ENCODE measurements around the gene ANKS6. TPM values are rescaled to one million over a fixed set of nuclear protein-coding genes. Genes with fewer than 3 reads are reported as not detected.

The ANKS6 gene
- total RNA-seq, 1 experiment from 2014 or later: 39.2 TPM

GRCh38 chr9:98763986-98764745, 32.2 kb downstream of the ANKS6 start:
- H3K9me2 ChIP-seq (ENCODE audit: insufficient read depth): no peaks in the 10 kb centered on the region
- no peaks in the 10 kb centered on the region for H3K9me3 ChIP-seq (ENCODE audit: control insufficient read depth in 1 of 2, insufficient read depth in 1 of 2, low read depth in 1 of 2, low read length in 2 of 2)
- no peak overlapping the region for H3K4me3 ChIP-seq (replicated peaks in 1 of 2; ENCODE audit: low read depth in 1 of 2, low read length in 2 of 2)
- H3K36me3 ChIP-seq (ENCODE audit: control insufficient read depth in 1 of 2, insufficient read depth in 2 of 2, low read length in 2 of 2): peaks cover 2 to 7% of the 10 kb centered on the region in 2 experiments; a peak in 1 of 4 replicates
- no peaks in the 10 kb centered on the region for H3K4me1 ChIP-seq (ENCODE audit: control insufficient read depth in 1 of 2, insufficient read depth in 2 of 2, low read length in 2 of 2)
- H3K27ac ChIP-seq (ENCODE audit: low read depth, low read length): no peak overlapping the region
- TF ChIP-seq EZH2 (IDR thresholded peaks at IDR 0.05) (no peak), JUND (IDR thresholded peaks at IDR 0.05) (no peak), SP1 (IDR thresholded peaks at IDR 0.05; ENCODE audit: low read depth) (no peak), EZH2phosphoT487 (IDR thresholded peaks at IDR 0.05; ENCODE audit: borderline replicate concordance) (no peak), TCF7L2 (IDR thresholded peaks at IDR 0.05; ENCODE audit: borderline replicate concordance, extremely low read depth, insufficient read depth, insufficient read length) (no peak), ZFX (IDR thresholded peaks at IDR 0.05) (no peak), SIN3A (IDR thresholded peaks at IDR 0.05; ENCODE audit: low read depth) (no peak), CBX3 (IDR thresholded peaks at IDR 0.05; ENCODE audit: low read depth) (no peak), EGR1 (IDR thresholded peaks at IDR 0.05; ENCODE audit: low read depth) (no peak), ELF1 (IDR thresholded peaks at IDR 0.05; ENCODE audit: borderline replicate concordance, low read depth) (no peak), ZBTB33 (IDR thresholded peaks at IDR 0.05; ENCODE audit: extremely low read depth, insufficient replicate concordance, low read length) (no peak), POLR2AphosphoS5 (IDR thresholded peaks at IDR 0.05; ENCODE audit: low read depth, low read length) (no peak), REST (IDR thresholded peaks at IDR 0.05; ENCODE audit: low read depth) (no peak), RAD21 (IDR thresholded peaks at IDR 0.05; ENCODE audit: low read depth) (no peak), FOSL1 (IDR thresholded peaks at IDR 0.05; ENCODE audit: low read depth) (no peak), POLR2A (IDR thresholded peaks at IDR 0.05; ENCODE audit: borderline replicate concordance, extremely low read depth, insufficient read depth, insufficient read length) (no peak), YY1 (IDR thresholded peaks at IDR 0.05; ENCODE audit: extremely low read depth, insufficient replicate concordance, low read depth, low read length) (no peak)
- TF ChIP-seq, protein P1, sequence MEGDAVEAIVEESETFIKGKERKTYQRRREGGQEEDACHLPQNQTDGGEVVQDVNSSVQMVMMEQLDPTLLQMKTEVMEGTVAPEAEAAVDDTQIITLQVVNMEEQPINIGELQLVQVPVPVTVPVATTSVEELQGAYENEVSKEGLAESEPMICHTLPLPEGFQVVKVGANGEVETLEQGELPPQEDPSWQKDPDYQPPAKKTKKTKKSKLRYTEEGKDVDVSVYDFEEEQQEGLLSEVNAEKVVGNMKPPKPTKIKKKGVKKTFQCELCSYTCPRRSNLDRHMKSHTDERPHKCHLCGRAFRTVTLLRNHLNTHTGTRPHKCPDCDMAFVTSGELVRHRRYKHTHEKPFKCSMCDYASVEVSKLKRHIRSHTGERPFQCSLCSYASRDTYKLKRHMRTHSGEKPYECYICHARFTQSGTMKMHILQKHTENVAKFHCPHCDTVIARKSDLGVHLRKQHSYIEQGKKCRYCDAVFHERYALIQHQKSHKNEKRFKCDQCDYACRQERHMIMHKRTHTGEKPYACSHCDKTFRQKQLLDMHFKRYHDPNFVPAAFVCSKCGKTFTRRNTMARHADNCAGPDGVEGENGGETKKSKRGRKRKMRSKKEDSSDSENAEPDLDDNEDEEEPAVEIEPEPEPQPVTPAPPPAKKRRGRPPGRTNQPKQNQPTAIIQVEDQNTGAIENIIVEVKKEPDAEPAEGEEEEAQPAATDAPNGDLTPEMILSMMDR (IDR thresholded peaks at IDR 0.05 in 2 of 3, conservative IDR thresholded peaks at IDR 0.05 in 1 of 3; ENCODE audit: borderline replicate concordance in 1 of 3, insufficient read depth in 1 of 3, low read depth in 2 of 3, low read length in 2 of 3): no peak
- ATAC-seq: no peak
- H3K9ac ChIP-seq (ENCODE audit: low read length): no peak overlapping the region
- no peaks in the 10 kb centered on the region for H3K79me2 ChIP-seq (ENCODE audit: insufficient read depth, low read length)
- ChIA-PET RAD21 (ENCODE audit: low non-redundant PET in 1 of 2, low total read pairs in 2 of 2, uncharacterized antibody in 2 of 2, unreplicated experiment in 2 of 2) (no interaction called here), POLR2A (no interaction called here), CTCF (interaction anchor here (2.6 kb wide), 1 partner anchor 10 kb away, joined by 10 read pairs; no protein-coding TSS in a partner anchor)
- no TSS peak for BruUV-seq (replicated peaks)
- no peak overlapping the region for H2AFZ ChIP-seq (ENCODE audit: low read depth, low read length, poor library complexity, severe bottlenecking)
- H3K27me3 ChIP-seq (ENCODE audit: insufficient read depth, low read length): no peaks in the 10 kb centered on the region
- DNase-seq (ENCODE audit: low read depth, low spot score): no peak
- no peak overlapping the region for H3K4me2 ChIP-seq (ENCODE audit: low read length)
- H4K20me1 ChIP-seq (ENCODE audit: insufficient read depth): no peaks in the 10 kb centered on the region
- intact Hi-C loops (cut with micrococcal nuclease): loop anchor here (5.0 kb wide), 1 partner anchor 237 kb away; no protein-coding TSS in a partner anchor

Data from HCT116 (cell line).